HepG2 (cell line): Measurements from ENCODE around the gene PLA2G4D. TPM values are rescaled to one million over a fixed set of nuclear protein-coding genes. Genes with fewer than 3 reads are reported as not detected.

Source experiments
- ATAD3A ChIP-seq: sonication (generic); formaldehyde crosslinking; IDR thresholded peaks from 2 replicates; pipeline ENCODE4 v1.4.0; 2020; ENCODE audit warnings: missing genetic modification reagents
- ATF3 ChIP-seq: sonication (generic); formaldehyde crosslinking; IDR thresholded peaks from 2 replicates; pipeline ENCODE4 v1.4.0; 2020; ENCODE audit warnings: missing genetic modification reagents
- BRCA1 ChIP-seq: sonication (generic); formaldehyde crosslinking; IDR thresholded peaks from 2 replicates; pipeline ENCODE4 v1.4.0; 2020; ENCODE audit warnings: missing genetic modification reagents
- DNMT1 ChIP-seq: sonication (generic); formaldehyde crosslinking; IDR thresholded peaks from 2 replicates; pipeline ENCODE4 v1.5.1; 2020; ENCODE audit warnings: mild to moderate bottlenecking, missing genetic modification reagents
- RFX1 ChIP-seq: fragments of 450-650 bp; IDR thresholded peaks from 2 replicates; pipeline ENCODE4 v1.6.1; 2017
- TRIM24 ChIP-seq: sonication (generic); formaldehyde crosslinking; IDR thresholded peaks from 2 replicates; pipeline ENCODE4 v1.8.0; 2022; ENCODE audit warnings: mild to moderate bottlenecking, missing genetic modification reagents
- ZBTB46 ChIP-seq: sonication (generic); formaldehyde crosslinking; IDR thresholded peaks from 2 replicates; pipeline ENCODE4 v1.4.0; 2020; ENCODE audit warnings: mild to moderate bottlenecking, missing genetic modification reagents, borderline replicate concordance
- ZFYVE20 ChIP-seq: sonication (generic); formaldehyde crosslinking; IDR thresholded peaks from 2 replicates; pipeline ENCODE4 v1.8.0; 2023; ENCODE audit warnings: low read depth, mild to moderate bottlenecking, moderate library complexity, missing genetic modification reagents, borderline replicate concordance
- ZNF264 ChIP-seq: sonication (generic); formaldehyde crosslinking; IDR thresholded peaks from 2 replicates; pipeline ENCODE4 v1.4.0; 2020; ENCODE audit warnings: missing genetic modification reagents
- ZNF275 ChIP-seq: sonication (generic); formaldehyde crosslinking; IDR thresholded peaks from 2 replicates; pipeline ENCODE4 v1.8.0; 2022; ENCODE audit warnings: missing genetic modification reagents, mild to moderate bottlenecking, inconsistent platforms, borderline replicate concordance
- ZNF512 ChIP-seq: sonication (generic); formaldehyde crosslinking; IDR thresholded peaks from 2 replicates; pipeline ENCODE4 v1.4.0; 2020; ENCODE audit warnings: mild to moderate bottlenecking, missing genetic modification reagents
- ZNF574 ChIP-seq: sonication (generic); formaldehyde crosslinking; IDR thresholded peaks from 2 replicates; pipeline ENCODE4 v1.4.0; 2020; ENCODE audit warnings: missing genetic modification reagents
- ZNF710 ChIP-seq: sonication (generic); formaldehyde crosslinking; IDR thresholded peaks from 2 replicates; pipeline ENCODE4 v1.5.0; 2020; ENCODE audit warnings: mild to moderate bottlenecking, missing genetic modification reagents, borderline replicate concordance
- ZNF747 ChIP-seq: sonication (generic); formaldehyde crosslinking; IDR thresholded peaks from 2 replicates; pipeline ENCODE4 v1.8.1; 2023; ENCODE audit warnings: missing genetic modification reagents, mild to moderate bottlenecking, borderline replicate concordance
- ZUFSP ChIP-seq: sonication (generic); formaldehyde crosslinking; IDR thresholded peaks from 2 replicates; pipeline ENCODE4 v1.9.0; 2021; ENCODE audit warnings: missing genetic modification reagents, mild to moderate bottlenecking, borderline replicate concordance
- polyA plus RNA-seq, 8 experiments: library from polyadenylated mRNA; depleted of rRNA in 3 of 8; stranded (reverse) in 7 of 8; unstranded in 1 of 8; fragments of >200 nt; fragmentation: Illumina TruSeq in 4 of 8; extraction: Trizol in 4 of 8; gene quantifications; 2 replicates each; pipeline versions ENCODE4 v1.2.1 to v1.2.3, GENCODE V29; 2011 to 2016; ENCODE audit warnings: low read depth in 4 of 8, missing spikeins in 1 of 8, mixed read lengths in 1 of 8; ENCODE audit not compliant: insufficient read depth in 1 of 8
- total RNA-seq, 5 experiments: library from RNA; depleted of rRNA; stranded (reverse); fragments of >200 nt; fragmentation: Illumina TruSeq; extraction: Trizol; gene quantifications; 2 replicates each; pipeline ENCODE4 v1.2.3, GENCODE V29; 2016; ENCODE audit warnings: low read depth in 1 of 5

PLA2G4D gene
- total and polyA plus RNA-seq, 2 of the 13 experiments (the other 11 are each of a cell fraction or from before 2014, with no cell fraction given), result 0.04 to 0.21 TPM

- TF ChIP-seq ATF3 (no peak), TRIM24 (CRISPR knock-in tag) (no peak), ZNF275 (CRISPR knock-in tag) (no peak), ZUFSP (CRISPR knock-in tag) (no peak), BRCA1 (CRISPR knock-in tag) (no peak), RFX1 (no peak), ZNF710 (CRISPR knock-in tag) (no peak), ATAD3A (CRISPR knock-in tag) (no peak), ZNF747 (CRISPR knock-in tag) (0 out of 2 replicates have a peak, but pooled peaks have one; percentile 29), ZFYVE20 (no peak), ZNF512 (CRISPR knock-in tag) (no peak), DNMT1 (CRISPR knock-in tag) (peak; percentile 70; the same call in 1 of the 2 replicates), ZNF264 (0 out of 2 replicates have a peak, but pooled peaks have one; percentile 32), ZNF574 (CRISPR knock-in tag) (peak; percentile 58), ZBTB46 (CRISPR knock-in tag) (no peak)
Measured at GRCh38 chr15:42056934-42057798, 37.2 kb downstream of the PLA2G4D start (continued).
